Stimulated activated CD4-positive, alpha-beta T cell treated with anti-CD3 and anti-CD28 coated beads, Interleukin-4, amount 100 ng/mL, for 4 hours (primary cell): ENCODE results near the gene CDH4.

Experiments used
- DNase-seq, 2 experiments: peaks; one replicate each; pipeline ENCODE4 v3.0.0-alpha.2; 2020

CDH4 gene

GRCh38 chr20:61753316-61753942 is 501.4 kb downstream of the CDH4 start:
- DNase-seq = no peak

DNA sequence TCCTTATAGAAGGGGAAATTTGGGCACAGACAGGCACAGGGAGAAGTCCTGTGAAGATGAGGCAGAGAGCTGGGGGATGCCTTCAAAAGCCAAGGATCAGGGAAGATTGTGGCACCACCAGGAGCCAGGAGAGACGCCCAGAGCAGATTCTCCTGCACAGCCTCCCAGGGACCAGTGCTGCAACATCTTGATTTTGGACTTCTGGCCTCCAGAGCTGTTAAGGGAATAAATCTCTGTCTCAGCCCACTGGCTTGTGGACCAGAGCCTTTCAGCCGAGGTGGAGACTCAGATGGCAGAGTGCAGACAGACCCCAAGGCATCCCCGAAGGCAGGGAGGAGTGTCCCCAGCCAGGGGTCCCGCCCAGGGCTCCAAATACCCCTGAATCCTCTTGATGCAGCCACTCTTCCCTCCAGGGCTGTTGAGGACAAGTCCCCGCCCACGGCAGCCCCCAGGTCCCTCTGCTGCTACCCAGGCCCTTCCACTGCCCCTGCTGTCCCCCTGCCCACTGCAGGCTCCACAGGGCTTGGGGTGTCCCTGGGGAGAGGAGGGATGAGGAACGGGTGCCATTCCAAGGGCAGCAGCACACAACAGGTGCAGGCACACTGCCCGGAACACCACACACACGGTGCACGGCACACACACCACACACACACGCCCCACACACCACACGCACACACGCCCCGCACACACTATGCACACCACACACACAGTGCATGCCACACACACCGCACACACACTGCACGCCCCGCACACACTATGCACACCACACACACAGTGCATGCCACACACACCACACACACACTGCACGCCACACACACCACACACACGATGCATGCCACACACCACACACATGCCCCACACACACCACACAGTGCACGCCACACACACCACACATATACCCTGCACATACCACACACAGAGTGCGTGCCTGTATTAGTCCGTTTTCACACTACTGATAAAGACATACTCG is 502.2 kb downstream of the CDH4 start:
- no peak for DNase-seq

DNA sequence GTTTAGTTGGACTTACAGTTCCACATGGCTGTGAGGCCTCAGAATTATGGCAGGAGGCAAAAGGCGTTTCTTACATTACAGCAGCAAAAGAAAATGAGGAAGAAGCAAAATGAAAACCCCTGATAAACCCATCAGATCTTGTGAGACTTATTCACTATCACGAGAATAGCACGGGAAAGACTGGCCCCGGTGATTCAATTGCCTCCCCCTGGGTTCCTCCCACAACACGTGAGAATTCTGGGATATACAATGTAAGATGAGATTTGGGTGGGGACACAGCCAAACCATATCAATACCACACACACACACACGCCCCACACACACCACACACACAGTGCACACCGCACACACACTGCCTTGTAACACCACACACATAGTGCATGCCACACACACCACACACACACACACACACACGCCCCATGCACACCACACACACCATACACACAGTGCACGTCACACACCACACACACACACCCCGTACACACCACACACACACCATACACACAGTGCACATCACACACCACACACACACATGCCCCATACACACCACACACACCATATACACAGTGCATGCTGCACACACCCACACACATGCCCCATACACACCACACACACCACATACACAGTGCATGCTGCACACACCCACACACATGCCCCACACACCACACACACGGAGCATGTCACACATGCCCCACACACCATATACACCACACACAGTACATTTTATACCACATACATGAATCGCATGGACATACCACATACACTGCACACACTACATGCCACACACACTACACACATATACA is 503.1 kb downstream of the CDH4 start:
- DNase-seq = no peak

- no peak for DNase-seq
Observed at GRCh38 chr20:61755971-61756845, 504.1 kb downstream of the CDH4 start.

GRCh38 chr20:61756966-61757677 is 505.1 kb downstream of the CDH4 start:
- no peak for DNase-seq

GRCh38 chr20:61757678-61758563 is 505.9 kb downstream of the CDH4 start:
- DNase-seq = no peak

GRCh38 chr20:61758564-61759200 is 506.6 kb downstream of the CDH4 start:
- no peak for DNase-seq

- DNase-seq = no peak
Observed at GRCh38 chr20:61759286-61760065, 507.4 kb downstream of the CDH4 start.

GRCh38 chr20:61760321-61760720 is 508.3 kb downstream of the CDH4 start:
- no peak for DNase-seq

- no peak for DNase-seq
Observed at GRCh38 chr20:61760731-61761130, 508.7 kb downstream of the CDH4 start.

DNA sequence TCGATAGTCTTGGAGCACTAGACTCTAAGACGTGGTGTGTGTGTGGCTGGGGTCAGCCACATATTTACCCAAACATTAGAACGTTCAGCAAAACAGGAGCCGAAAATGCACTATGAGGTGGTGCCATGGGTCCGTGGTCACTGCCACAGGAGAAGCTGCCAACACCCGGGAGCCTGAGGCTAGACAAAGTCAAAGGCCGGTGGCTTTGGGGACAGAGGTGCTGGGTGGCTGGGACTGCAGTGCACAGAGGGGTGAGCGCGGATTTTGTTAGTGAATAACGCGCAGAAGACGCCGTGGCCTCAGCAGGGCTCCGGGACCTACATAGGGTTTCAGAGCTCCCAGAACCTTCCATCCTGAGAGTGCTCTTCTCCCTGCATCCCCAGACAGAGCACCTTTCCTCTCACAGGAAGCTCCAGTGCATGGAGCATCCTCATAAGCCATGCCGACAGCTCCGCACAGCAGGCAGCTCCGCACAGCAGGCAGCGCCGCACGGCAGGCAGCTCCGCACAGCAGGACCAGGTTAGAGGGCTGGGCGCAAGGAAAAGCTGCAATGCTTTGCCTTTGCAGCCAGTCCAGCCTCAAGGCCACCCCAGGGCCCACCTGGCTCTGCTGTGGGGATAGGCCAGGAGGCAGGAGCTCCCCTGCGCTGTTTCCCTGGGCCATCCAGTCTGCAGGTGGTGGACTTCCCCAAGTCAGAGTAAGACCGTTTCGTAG is 509.5 kb downstream of the CDH4 start:
- DNase-seq = no peak

GRCh38 chr20:61762167-61762710 is 510.2 kb downstream of the CDH4 start:
- no peak for DNase-seq

DNA sequence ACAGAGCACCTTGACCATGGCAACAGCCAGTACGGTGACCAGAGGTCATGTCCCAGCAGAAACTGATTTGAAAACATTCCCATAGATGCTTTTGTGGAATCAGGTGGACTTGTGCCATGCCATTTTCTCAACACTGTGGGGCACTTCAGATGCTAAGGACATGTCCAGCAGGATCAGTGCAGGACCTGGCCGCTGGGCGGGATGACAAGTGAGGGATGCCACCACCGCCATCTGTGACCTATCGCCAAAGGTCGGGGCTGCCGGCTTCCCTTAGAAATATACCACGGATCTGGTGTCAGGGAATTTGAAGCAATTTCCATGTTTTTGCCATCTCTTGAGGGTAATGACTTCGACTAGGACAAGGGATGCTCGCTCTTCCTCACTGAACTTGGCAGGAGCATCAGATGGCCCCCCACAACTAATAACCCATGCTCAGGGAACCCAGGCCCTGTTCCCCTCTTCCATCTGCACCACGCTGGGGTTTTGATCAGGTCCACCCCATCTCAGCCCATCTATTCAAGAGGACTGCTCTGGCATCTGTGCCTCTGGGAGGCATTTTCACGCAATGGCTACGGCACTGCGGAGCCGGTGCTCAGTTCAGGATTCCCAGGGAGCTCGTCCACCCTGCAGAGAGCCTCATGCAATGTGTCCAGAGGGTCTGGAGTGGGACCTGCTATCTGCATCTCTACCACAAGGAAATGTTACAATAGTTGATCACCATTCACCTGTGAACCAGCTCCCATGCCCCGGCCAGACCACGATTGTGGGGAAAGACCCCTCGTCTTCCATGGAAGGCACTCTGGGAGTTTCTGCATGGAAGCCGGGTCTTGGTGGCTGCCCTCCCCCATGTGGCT is 511.1 kb downstream of the CDH4 start:
- no peak for DNase-seq

DNA sequence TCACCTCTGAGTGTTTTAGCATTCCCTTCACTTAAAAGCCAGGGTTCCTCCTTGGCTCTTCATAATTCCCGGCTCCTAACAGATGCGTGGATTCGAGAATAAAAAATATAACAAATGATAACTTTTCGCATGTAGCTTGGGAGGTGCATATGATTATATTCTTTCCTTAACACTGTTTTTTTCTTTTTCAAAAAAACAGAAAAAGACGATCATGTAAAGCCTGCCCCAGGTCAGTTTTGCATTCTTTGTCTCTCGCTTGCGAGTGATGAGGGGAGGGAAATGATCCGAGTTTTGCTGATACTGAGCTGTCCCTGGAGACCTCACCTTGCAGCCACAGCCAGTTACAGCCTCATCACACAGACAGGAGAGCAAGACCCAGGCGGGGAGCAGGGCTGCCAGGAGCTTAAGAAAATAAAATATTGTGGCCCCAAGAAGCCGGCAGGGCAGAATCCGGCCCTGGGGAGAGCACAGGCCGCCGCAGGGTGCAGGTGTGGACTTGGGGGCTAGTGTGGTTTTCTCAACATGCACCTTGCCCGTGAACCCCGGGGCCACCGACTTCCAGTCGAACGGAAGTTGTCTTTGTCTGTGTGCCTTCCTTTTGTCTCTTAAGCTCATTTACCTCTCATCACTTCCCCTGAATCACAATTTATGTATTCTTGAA is 511.8 kb downstream of the CDH4 start:
- no peak for DNase-seq

DNA sequence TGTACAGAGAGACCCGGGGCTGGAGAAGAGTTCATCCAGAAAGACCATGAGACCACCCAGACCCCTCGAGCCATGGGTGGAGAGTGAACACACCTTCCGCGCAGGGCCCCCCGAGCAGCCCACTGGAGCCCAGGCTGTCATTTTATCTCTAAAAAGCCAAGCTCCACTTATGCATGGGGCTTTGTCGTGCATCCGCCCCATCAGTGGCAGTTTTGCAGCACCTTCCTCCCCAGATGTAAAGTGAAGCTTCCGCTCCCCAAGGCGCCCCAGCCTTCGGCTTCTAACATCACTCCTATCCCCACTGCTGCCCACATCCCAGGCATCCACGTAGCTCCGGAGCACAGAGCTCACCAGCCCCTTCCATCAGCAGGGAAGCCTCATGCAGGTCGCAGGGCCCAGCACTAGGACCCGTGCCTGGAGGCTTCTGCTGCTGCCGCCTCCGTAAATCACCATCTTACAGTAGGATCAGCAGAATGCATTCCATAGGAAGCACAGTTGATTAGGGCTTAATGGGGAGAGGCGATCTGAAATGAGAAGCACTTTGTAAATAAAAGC is 512.5 kb downstream of the CDH4 start:
- no peak for DNase-seq
